WTC11 (cell line): ENCODE data around the gene SND1. TPM values are rescaled to one million over a fixed set of nuclear protein-coding genes. Genes with fewer than 3 reads are reported as not detected.

Experiments used
- ATAC-seq: fragments of 200-7000 bp; cut with Tn5 transposase; 2 replicates; pipeline ENCODE4 v1.10.0; 2021; ENCODE audit warnings: mild to moderate bottlenecking, moderate library complexity
- CTCF ChIA-PET: fragments of 300-600 bp; sonication (Branson Sonifier 250); formaldehyde crosslinking; loops from one replicate; lab custom pipeline; 2021; ENCODE audit warnings: antibody characterized with exemption; lab: Charles Lee
- POLR2A ChIA-PET: fragments of 350-600 bp; sonication (Branson Sonifier 250); formaldehyde crosslinking; loops from one replicate; lab custom pipeline; 2021; ENCODE audit warnings: antibody characterized with exemption; lab: Charles Lee
- DNase-seq: peaks from one replicate; pipeline ENCODE4 v3.0.0; 2021; ENCODE audit warnings: low spot score
- H3K27ac Mint-ChIP-seq: 2 replicates; pipeline ENCODE4 v1.8.0; 2021; ENCODE audit warnings: mixed read lengths
- H3K27me3 Mint-ChIP-seq: 2 replicates; pipeline ENCODE4 v1.8.0; 2021; ENCODE audit warnings: low read depth, mild to moderate bottlenecking, moderate library complexity, mixed read lengths
- H3K36me3 Mint-ChIP-seq: 2 replicates; pipeline ENCODE4 v1.8.0; 2021; ENCODE audit warnings: mixed read lengths
- H3K4me1 Mint-ChIP-seq: 2 replicates; pipeline ENCODE4 v1.8.0; 2022; ENCODE audit warnings: mixed read lengths
- H3K4me3 Mint-ChIP-seq: 2 replicates; pipeline ENCODE4 v1.8.0; 2021; ENCODE audit warnings: mild to moderate bottlenecking, moderate library complexity, mixed read lengths
- H3K9me3 Mint-ChIP-seq: 2 replicates; pipeline ENCODE4 v1.8.0; 2021; ENCODE audit warnings: mixed read lengths
- CREM ChIP-seq: sonication (generic); formaldehyde crosslinking; IDR thresholded peaks from 2 replicates; pipeline ENCODE4 v1.8.1; 2022; ENCODE audit warnings: mild to moderate bottlenecking, missing genetic modification reagents, moderate library complexity
- ERG ChIP-seq: fragments of 250-450 bp; sonication (Bioruptor Pico); IDR thresholded peaks from 2 replicates; pipeline ENCODE4 v1.8.0; 2021; ENCODE audit warnings: mild to moderate bottlenecking
- IRF2 ChIP-seq: sonication (generic); formaldehyde crosslinking; IDR thresholded peaks from 2 replicates; pipeline ENCODE4 v1.8.0; 2022; ENCODE audit warnings: low read depth, missing genetic modification reagents, borderline replicate concordance
- JAZF1 ChIP-seq: fragments of 250-450 bp; sonication (Bioruptor Pico); IDR thresholded peaks from 2 replicates; pipeline ENCODE4 v1.9.0; 2021; ENCODE audit warnings: moderate library complexity, mild to moderate bottlenecking, inconsistent platforms
- KAT7 ChIP-seq: sonication (generic); formaldehyde crosslinking; IDR thresholded peaks from 2 replicates; pipeline ENCODE4 v1.8.1; 2023; ENCODE audit warnings: missing genetic modification reagents, mild to moderate bottlenecking, borderline replicate concordance
- NFE2L1 ChIP-seq: sonication (generic); formaldehyde crosslinking; IDR thresholded peaks from 2 replicates; pipeline ENCODE4 v1.8.1; 2023; ENCODE audit warnings: missing genetic modification reagents
- NFYB ChIP-seq: sonication (generic); formaldehyde crosslinking; conservative IDR thresholded peaks from 2 replicates; pipeline ENCODE4 v1.8.0; 2022; ENCODE audit warnings: low read depth, missing genetic modification reagents
- OVOL2 ChIP-seq: fragments of 250-450 bp; sonication (Bioruptor Pico); IDR thresholded peaks from 2 replicates; pipeline ENCODE4 v1.9.0; 2021; ENCODE audit warnings: mild to moderate bottlenecking, borderline replicate concordance
- STAT6 ChIP-seq: sonication (generic); formaldehyde crosslinking; conservative IDR thresholded peaks from 2 replicates; pipeline ENCODE4 v1.8.1; 2023; ENCODE audit warnings: mild to moderate bottlenecking, low read depth, missing genetic modification reagents, moderate library complexity
- TEAD1 ChIP-seq: sonication (generic); formaldehyde crosslinking; IDR thresholded peaks from 2 replicates; pipeline ENCODE4 v1.8.0; 2022; ENCODE audit warnings: mild to moderate bottlenecking, missing genetic modification reagents
- TP53 ChIP-seq: sonication (generic); formaldehyde crosslinking; IDR thresholded peaks from 2 replicates; pipeline ENCODE4 v1.8.1; 2023; ENCODE audit warnings: mild to moderate bottlenecking, missing genetic modification reagents
- ZNF416 ChIP-seq: fragments of 250-450 bp; sonication (Bioruptor Pico); IDR thresholded peaks from 2 replicates; pipeline ENCODE4 v1.9.0; 2021; ENCODE audit warnings: mild to moderate bottlenecking, inconsistent platforms
- ZNF423 ChIP-seq: fragments of 250-450 bp; sonication (Bioruptor Pico); IDR thresholded peaks from 2 replicates; pipeline ENCODE4 v2.1.2; 2022; ENCODE audit warnings: mild to moderate bottlenecking, moderate library complexity
- ZNF532 ChIP-seq: fragments of 250-450 bp; sonication (Bioruptor Pico); IDR thresholded peaks from 2 replicates; pipeline ENCODE4 v1.9.0; 2021; ENCODE audit warnings: mild to moderate bottlenecking, borderline replicate concordance
- ZSCAN18 ChIP-seq: fragments of 250-450 bp; sonication (Bioruptor Pico); IDR thresholded peaks from 2 replicates; pipeline ENCODE4 v2.1.2; 2022; ENCODE audit warnings: mild to moderate bottlenecking, moderate library complexity
- total RNA-seq: library from RNA; stranded (reverse); gene quantifications from 3 replicates; pipeline ENCODE4 v1.2.3, GENCODE V29; 2021
- TF ChIP-seq, protein P1 (sequence below): sonication (generic); formaldehyde crosslinking; IDR thresholded peaks from 2 replicates; pipeline ENCODE4 v1.8.1; 2023; ENCODE audit warnings: mild to moderate bottlenecking, moderate library complexity, missing genetic modification reagents
- TF ChIP-seq, protein P2 (sequence below): sonication (generic); formaldehyde crosslinking; IDR thresholded peaks from 2 replicates; pipeline ENCODE4 v1.8.1; 2022; ENCODE audit warnings: low read depth, mild to moderate bottlenecking, moderate library complexity, missing genetic modification reagents, borderline replicate concordance
- TF ChIP-seq, protein P3 (sequence below): fragments of 250-450 bp; sonication (Bioruptor Pico); conservative IDR thresholded peaks from 2 replicates; pipeline ENCODE4 v1.9.0; 2021; ENCODE audit warnings: mild to moderate bottlenecking

SND1 gene
- total RNA-seq, 1 experiment from 2014 or later = 261 TPM

- TF ChIP-seq STAT6 (CRISPR knock-in tag) (no peak), IRF2 (CRISPR knock-in tag) (no peak), JAZF1 (CRISPR knock-in tag) (no peak), OVOL2 (CRISPR knock-in tag) (no peak), ZNF423 (no peak)
- TF ChIP-seq, protein P1, sequence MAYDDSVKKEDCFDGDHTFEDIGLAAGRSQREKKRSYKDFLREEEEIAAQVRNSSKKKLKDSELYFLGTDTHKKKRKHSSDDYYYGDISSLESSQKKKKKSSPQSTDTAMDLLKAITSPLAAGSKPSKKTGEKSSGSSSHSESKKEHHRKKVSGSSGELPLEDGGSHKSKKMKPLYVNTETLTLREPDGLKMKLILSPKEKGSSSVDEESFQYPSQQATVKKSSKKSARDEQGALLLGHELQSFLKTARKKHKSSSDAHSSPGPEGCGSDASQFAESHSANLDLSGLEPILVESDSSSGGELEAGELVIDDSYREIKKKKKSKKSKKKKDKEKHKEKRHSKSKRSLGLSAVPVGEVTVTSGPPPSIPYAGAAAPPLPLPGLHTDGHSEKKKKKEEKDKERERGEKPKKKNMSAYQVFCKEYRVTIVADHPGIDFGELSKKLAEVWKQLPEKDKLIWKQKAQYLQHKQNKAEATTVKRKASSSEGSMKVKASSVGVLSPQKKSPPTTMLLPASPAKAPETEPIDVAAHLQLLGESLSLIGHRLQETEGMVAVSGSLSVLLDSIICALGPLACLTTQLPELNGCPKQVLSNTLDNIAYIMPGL (CRISPR knock-in tag) = no peak
Observed at GRCh38 chr7:127732306-127732705, 80.3 kb downstream of the SND1 start (continued).

DNA sequence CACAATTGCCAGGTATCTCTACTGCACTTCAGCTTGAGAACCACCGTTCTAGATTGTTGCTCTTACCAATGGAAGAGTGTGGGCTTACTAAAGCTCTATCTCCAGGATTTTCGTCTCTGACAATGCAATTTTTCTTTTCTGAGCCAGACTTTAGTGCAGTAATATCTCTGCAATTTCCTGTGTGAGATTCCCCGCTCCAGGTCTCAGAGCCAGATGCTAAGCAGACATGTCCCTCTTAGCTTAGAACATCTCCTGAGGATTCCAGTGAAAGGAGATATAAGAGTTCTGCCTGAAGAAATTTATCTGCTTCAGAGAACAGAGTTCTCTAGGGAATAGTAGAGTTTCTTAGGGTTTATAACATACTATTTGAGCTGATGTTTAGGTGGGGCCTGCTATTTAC, 82.0 kb downstream of the SND1 start:
- H3K36me3 Mint-ChIP-seq = peaks cover 33% of the 10 kb centered on the region
- ATAC-seq (no peak), DNase-seq (no peak)
- ChIA-PET CTCF (interaction anchor here (1.0 kb wide), 1 partner anchor 58 kb away, joined by 4 read pairs; no protein-coding TSS in a partner anchor), POLR2A (no interaction called here)
- peak overlapping the region; percentile 13; the same call in 1 of the 2 replicates for H3K27ac Mint-ChIP-seq
- no peaks in the 10 kb centered on the region for H3K9me3 Mint-ChIP-seq
- peaks cover 31% of the 10 kb centered on the region for H3K4me1 Mint-ChIP-seq
- H3K27me3 Mint-ChIP-seq = no peaks in the 10 kb centered on the region
- H3K4me3 Mint-ChIP-seq = no peak overlapping the region
- TF ChIP-seq TP53 (CRISPR knock-in tag) = no peak
- no peak for TF ChIP-seq CREM (CRISPR knock-in tag)
- TF ChIP-seq ERG (CRISPR knock-in tag) = no peak
- TF ChIP-seq ZSCAN18 (CRISPR knock-in tag) = no peak
- TF ChIP-seq, protein P2, sequence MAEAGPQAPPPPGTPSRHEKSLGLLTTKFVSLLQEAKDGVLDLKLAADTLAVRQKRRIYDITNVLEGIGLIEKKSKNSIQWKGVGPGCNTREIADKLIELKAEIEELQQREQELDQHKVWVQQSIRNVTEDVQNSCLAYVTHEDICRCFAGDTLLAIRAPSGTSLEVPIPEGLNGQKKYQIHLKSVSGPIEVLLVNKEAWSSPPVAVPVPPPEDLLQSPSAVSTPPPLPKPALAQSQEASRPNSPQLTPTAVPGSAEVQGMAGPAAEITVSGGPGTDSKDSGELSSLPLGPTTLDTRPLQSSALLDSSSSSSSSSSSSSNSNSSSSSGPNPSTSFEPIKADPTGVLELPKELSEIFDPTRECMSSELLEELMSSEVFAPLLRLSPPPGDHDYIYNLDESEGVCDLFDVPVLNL (CRISPR knock-in tag) = no peak
- no peak for TF ChIP-seq KAT7 (CRISPR knock-in tag)
- TF ChIP-seq, protein P3, sequence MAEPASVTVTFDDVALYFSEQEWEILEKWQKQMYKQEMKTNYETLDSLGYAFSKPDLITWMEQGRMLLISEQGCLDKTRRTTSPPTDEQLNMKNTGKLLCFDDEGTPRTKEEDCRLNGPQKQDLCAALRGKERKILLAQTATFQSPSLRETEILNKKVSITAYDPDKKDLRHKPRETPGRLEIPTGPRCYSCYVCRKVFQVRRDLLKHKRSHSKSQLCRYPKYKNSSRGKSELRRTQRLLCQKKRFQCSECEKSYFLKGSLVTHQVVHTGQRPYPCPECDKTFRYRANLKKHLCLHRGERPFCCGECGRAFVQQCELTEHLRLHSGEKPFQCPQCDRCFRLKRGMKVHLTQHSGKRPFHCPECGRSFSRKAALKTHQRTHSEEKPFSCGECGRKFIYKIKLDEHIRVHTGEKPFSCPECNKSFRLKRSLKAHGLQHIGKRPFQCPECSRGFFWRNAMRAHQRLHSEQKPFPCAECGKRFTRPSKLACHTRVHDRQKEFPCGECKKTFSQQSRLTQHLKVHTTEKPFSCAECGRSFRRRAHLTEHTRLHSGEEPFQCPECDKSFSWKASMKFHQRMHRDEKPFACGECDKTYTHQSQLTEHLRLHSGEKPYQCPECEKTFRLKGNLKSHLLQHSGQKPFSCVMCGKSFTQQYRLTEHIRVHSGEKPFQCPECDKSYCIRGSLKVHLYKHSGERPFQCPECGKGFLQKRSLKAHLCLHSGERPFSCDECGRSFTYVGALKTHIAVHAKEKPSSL (CRISPR knock-in tag) = no peak
- no peak for TF ChIP-seq NFE2L1 (CRISPR knock-in tag)
- TF ChIP-seq ZNF416 (CRISPR knock-in tag) = no peak
- TF ChIP-seq, protein P1 (CRISPR knock-in tag) = no peak
- TF ChIP-seq NFYB (CRISPR knock-in tag) = no peak
- TF ChIP-seq JAZF1 (CRISPR knock-in tag) = no peak
- TF ChIP-seq TEAD1 (CRISPR knock-in tag) = no peak
- no peak for TF ChIP-seq ZNF532 (CRISPR knock-in tag)
